ENCODE data around the gene JOSD2. TPM values are rescaled to one million over a fixed set of nuclear protein-coding genes. Genes with fewer than 3 reads are reported as not detected.

JOSD2 gene
- total and polyA plus RNA-seq, 9 donors = 15.0 to 42.5 (median 24.2) TPM; not detected in 1

DNA sequence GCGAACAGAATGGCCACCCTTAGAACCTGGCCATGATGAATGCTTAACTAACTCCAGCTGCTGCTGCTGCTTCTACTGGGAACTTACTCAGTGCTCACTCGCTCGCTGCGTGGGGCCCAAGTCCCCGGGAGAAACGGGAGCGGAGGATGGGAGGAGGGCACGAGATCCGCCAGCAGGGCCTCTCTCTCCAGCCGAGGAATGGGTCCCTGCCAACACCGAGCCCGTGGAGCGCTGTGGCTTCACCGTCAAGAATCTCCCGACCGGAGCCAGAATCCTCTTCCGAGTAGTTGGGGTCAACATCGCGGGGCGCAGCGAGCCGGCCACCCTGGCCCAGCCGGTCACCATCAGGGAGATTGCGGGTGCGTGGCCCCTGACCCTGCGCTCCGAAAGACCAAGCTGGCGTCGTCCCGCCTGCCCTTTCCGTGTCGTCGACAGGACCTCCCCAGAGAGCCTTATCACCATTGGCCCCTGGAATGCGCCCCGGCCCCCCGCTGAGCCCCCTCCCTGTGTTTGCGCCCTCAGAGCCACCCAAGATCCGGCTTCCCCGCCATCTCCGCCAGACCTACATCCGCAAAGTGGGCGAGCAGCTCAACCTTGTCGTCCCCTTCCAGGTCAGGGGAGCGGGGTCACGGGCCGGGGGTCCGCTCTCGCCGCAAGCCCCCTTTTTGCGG, 52.5 kb downstream of the JOSD2 start:
- intact Hi-C loops (cut with DNase I) = loop anchor here in 1 of 4 donors (10.0 kb wide), 1 partner anchor 94 kb away; the partner anchor contains the start of gene NAPSA
- DNase-seq = no peak
- H3K27me3 ChIP-seq = no peaks in the 10 kb centered on the region
- no peaks in the 10 kb centered on the region for H3K4me1 ChIP-seq (ENCODE audit: insufficient read depth)
- no peaks in the 10 kb centered on the region for H3K36me3 ChIP-seq
- 31 to 51% (median 41%) methylated on average over 46 to 50 of the region's 50 CpGs for WGBS, 3 donors
- no peaks in the 10 kb centered on the region for H3K9me3 ChIP-seq
- TF ChIP-seq, protein P1, sequence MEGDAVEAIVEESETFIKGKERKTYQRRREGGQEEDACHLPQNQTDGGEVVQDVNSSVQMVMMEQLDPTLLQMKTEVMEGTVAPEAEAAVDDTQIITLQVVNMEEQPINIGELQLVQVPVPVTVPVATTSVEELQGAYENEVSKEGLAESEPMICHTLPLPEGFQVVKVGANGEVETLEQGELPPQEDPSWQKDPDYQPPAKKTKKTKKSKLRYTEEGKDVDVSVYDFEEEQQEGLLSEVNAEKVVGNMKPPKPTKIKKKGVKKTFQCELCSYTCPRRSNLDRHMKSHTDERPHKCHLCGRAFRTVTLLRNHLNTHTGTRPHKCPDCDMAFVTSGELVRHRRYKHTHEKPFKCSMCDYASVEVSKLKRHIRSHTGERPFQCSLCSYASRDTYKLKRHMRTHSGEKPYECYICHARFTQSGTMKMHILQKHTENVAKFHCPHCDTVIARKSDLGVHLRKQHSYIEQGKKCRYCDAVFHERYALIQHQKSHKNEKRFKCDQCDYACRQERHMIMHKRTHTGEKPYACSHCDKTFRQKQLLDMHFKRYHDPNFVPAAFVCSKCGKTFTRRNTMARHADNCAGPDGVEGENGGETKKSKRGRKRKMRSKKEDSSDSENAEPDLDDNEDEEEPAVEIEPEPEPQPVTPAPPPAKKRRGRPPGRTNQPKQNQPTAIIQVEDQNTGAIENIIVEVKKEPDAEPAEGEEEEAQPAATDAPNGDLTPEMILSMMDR (IDR thresholded peaks at IDR 0.05) = no peak
- TF ChIP-seq EP300 (IDR thresholded peaks at IDR 0.05) = no peak
- H3K27ac ChIP-seq = no peak overlapping the region
- H3K4me3 ChIP-seq = no peak overlapping the region

DNA sequence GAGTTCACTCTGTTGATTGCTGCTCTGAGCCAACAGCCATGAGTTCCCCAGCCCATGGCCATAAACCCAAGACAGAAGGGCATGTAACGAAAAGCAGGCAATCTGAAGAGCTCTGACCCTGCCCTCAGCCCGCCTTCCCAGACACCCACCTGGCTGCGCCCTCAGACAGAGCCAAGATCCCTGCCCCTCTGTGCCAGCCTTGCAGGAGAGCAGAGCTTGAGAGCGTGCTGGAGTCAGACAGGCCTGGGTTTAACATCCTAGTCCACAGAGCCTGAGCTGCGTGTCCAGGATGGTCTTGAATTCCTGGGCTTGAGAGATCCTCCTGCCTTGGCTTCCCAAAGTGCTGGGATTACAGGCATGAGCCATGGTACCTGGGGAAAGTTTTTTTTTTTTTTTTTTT, 53.7 kb downstream of the JOSD2 start:
- Histone ChIP-seq H3K27ac (no peak overlapping the region), H3K27me3 (no peaks in the 10 kb centered on the region), H3K4me1 (ENCODE audit: insufficient read depth) (no peaks in the 10 kb centered on the region), H3K9me3 (no peaks in the 10 kb centered on the region), H3K4me3 (no peak overlapping the region), H3K36me3 (no peaks in the 10 kb centered on the region)
- TF ChIP-seq POLR2A (IDR thresholded peaks at IDR 0.05) (no peak), EP300 (IDR thresholded peaks at IDR 0.05) (no peak)
- TF ChIP-seq, protein P1 (IDR thresholded peaks at IDR 0.05) = no peak
- intact Hi-C loops (cut with DNase I) = loop anchor here in 1 of 4 donors (10.0 kb wide), 1 partner anchor 92 kb away; the partner anchor contains the start of gene NAPSA
- 85 to 89% (median 88%) methylated on average over 5 of the region's 5 CpGs for WGBS, 3 donors
- no peak for DNase-seq

Other genes starting within 250 kb of the JOSD2 start
- 10 to 100 TPM in 1 of 7 donors, 1 to 10 TPM in 3, under 1 TPM in 3; 0.28 to 10.2 (median 2.2) TPM for gene KCNC3, start 181.8 kb downstream of the JOSD2 start, total RNA-seq
- under 1 TPM; 0.19 to 0.45 TPM for gene KCNC3, start 181.8 kb downstream of the JOSD2 start, polyA plus RNA-seq
- 1 to 10 TPM in 4 of 7 donors, under 1 TPM in 3; 0.61 to 2.7 (median 1.0) TPM for gene NAPSA, start 145.6 kb downstream of the JOSD2 start, total RNA-seq
- under 1 TPM; 0.40 to 0.87 TPM for gene NAPSA, start 145.6 kb downstream of the JOSD2 start, polyA plus RNA-seq
- 10 to 100 TPM; 58.6 to 84.2 (median 62.3) TPM for gene NR1H2, start 134.7 kb downstream of the JOSD2 start, total RNA-seq
- 10 to 100 TPM; 11.5 to 72.1 TPM for gene NR1H2, start 134.7 kb downstream of the JOSD2 start, polyA plus RNA-seq
- 10 to 100 TPM in 6 of 7 donors, 1 to 10 TPM in 1; 7.5 to 25.2 (median 20.3) TPM for gene POLD1, start 126.8 kb downstream of the JOSD2 start, total RNA-seq
- 10 to 100 TPM in 1 of 2 donors, under 1 TPM in 1; 0.52 to 14.4 TPM for gene POLD1, start 126.8 kb downstream of the JOSD2 start, polyA plus RNA-seq
- gene SPIB, start 92.3 kb downstream of the JOSD2 start, total RNA-seq = under 1 TPM in 3 of 7 donors, not detected in 4; 0.12 to 0.46 (median 0.26) TPM
- under 1 TPM in 1 of 2 donors, not detected in 1; 0.25 TPM for gene SPIB, start 92.3 kb downstream of the JOSD2 start, polyA plus RNA-seq
- gene MYBPC2, start 78.3 kb downstream of the JOSD2 start, total RNA-seq = under 1 TPM in 3 of 7 donors, not detected in 4; 0.05 to 0.12 (median 0.08) TPM
- gene MYBPC2, start 78.3 kb downstream of the JOSD2 start, polyA plus RNA-seq = under 1 TPM in 1 of 2 donors, not detected in 1; 0.28 TPM
- 100 to 1,000 TPM in 3 of 7 donors, 10 to 100 TPM in 4; 50.4 to 132 (median 96.7) TPM for gene EMC10, start 34.7 kb downstream of the JOSD2 start, total RNA-seq
- gene EMC10, start 34.7 kb downstream of the JOSD2 start, polyA plus RNA-seq = 100 to 1,000 TPM in 1 of 2 donors, 10 to 100 TPM in 1; 27.6 to 113 TPM
- 10 to 100 TPM in 1 of 7 donors, 1 to 10 TPM in 6; 2.1 to 10.3 (median 3.3) TPM for gene GARIN5A, start 34.3 kb downstream of the JOSD2 start, total RNA-seq
- 1 to 10 TPM in 1 of 2 donors, under 1 TPM in 1; 0.47 to 4.3 TPM for gene GARIN5A, start 34.3 kb downstream of the JOSD2 start, polyA plus RNA-seq
- not detected for gene ASPDH, start 2.7 kb upstream of the JOSD2 start, total RNA-seq
- not detected for gene ASPDH, start 2.7 kb upstream of the JOSD2 start, polyA plus RNA-seq
- 1 to 10 TPM; 1.2 to 7.9 (median 2.5) TPM for gene LRRC4B, start 57.2 kb upstream of the JOSD2 start, total RNA-seq
- 1 to 10 TPM in 1 of 2 donors, under 1 TPM in 1; 0.12 to 5.6 TPM for gene LRRC4B, start 57.2 kb upstream of the JOSD2 start, polyA plus RNA-seq
- under 1 TPM in 1 of 7 donors, not detected in 6; 0.08 TPM for gene SYT3, start 128.7 kb upstream of the JOSD2 start, total RNA-seq
- under 1 TPM; 0.10 to 0.32 TPM for gene SYT3, start 128.7 kb upstream of the JOSD2 start, polyA plus RNA-seq
- gene C19orf81, start 138.3 kb upstream of the JOSD2 start, total RNA-seq = 10 to 100 TPM in 1 of 7 donors, 1 to 10 TPM in 3, not detected in 3; 1.1 to 12.6 (median 2.1) TPM
- gene C19orf81, start 138.3 kb upstream of the JOSD2 start, polyA plus RNA-seq = not detected
- 10 to 100 TPM in 1 of 7 donors, 1 to 10 TPM in 5, under 1 TPM in 1; 0.72 to 11.1 (median 4.0) TPM for gene SHANK1, start 208.6 kb upstream of the JOSD2 start, total RNA-seq
- 1 to 10 TPM in 1 of 2 donors, under 1 TPM in 1; 0.20 to 1.1 TPM for gene SHANK1, start 208.6 kb upstream of the JOSD2 start, polyA plus RNA-seq
- gene CLEC11A, start 212.2 kb upstream of the JOSD2 start, total RNA-seq = 100 to 1,000 TPM in 1 of 7 donors, 10 to 100 TPM in 6; 17.3 to 120 (median 33.8) TPM
- 10 to 100 TPM in 1 of 2 donors, 1 to 10 TPM in 1; 3.8 to 27.9 TPM for gene CLEC11A, start 212.2 kb upstream of the JOSD2 start, polyA plus RNA-seq